Liver (tissue), 9 donors: ENCODE results near the gene TXNRD2. TPM values are rescaled to one million over a fixed set of nuclear protein-coding genes. Genes with fewer than 3 reads are reported as not detected.

Experiments
- DNase-seq: peaks from one replicate; pipeline ENCODE4 v3.0.0-alpha.2; 2017; ENCODE audit warnings: low spot score
- H3K27ac ChIP-seq, 2 donors: one replicate each; pipeline ENCODE4 v1.7.0; 2013; ENCODE audit warnings: inconsistent platforms in 2 of 2, low read length in 2 of 2, control low read depth in 1 of 2, low read depth in 1 of 2, mild to moderate bottlenecking in 1 of 2
- H3K27me3 ChIP-seq, 4 donors: one replicate each; pipeline versions ENCODE4 v1.6.1 to v1.7.0; 2013; ENCODE audit warnings: low read length in 3 of 4, inconsistent platforms in 1 of 4, mild to moderate bottlenecking in 1 of 4, moderate library complexity in 1 of 4; ENCODE audit not compliant: control insufficient read depth in 4 of 4, insufficient read depth in 4 of 4
- H3K36me3 ChIP-seq, 4 donors: one replicate each; pipeline versions ENCODE4 v1.6.1 to v1.7.0; 2013; ENCODE audit warnings: low read length in 3 of 4, mild to moderate bottlenecking in 3 of 4, low read depth in 1 of 4, moderate library complexity in 1 of 4; ENCODE audit not compliant: control insufficient read depth in 4 of 4, insufficient read depth in 3 of 4
- H3K4me1 ChIP-seq, 4 donors: one replicate each; pipeline versions ENCODE4 v1.6.1 to v1.7.0; 2013; ENCODE audit warnings: low read length in 3 of 4, mild to moderate bottlenecking in 3 of 4, moderate library complexity in 1 of 4; ENCODE audit not compliant: control insufficient read depth in 4 of 4, insufficient read depth in 4 of 4
- H3K4me3 ChIP-seq, 3 donors: one replicate each; pipeline versions ENCODE4 v1.6.1 to v1.7.0; 2013; ENCODE audit warnings: low read length in 3 of 3, control low read depth in 1 of 3, low read depth in 1 of 3, mild to moderate bottlenecking in 1 of 3
- H3K9ac ChIP-seq, 2 donors: one replicate each; pipeline ENCODE4 v1.7.0; 2013; ENCODE audit warnings: low read length in 2 of 2, mild to moderate bottlenecking in 2 of 2, moderate library complexity in 2 of 2, control low read depth in 1 of 2, low read depth in 1 of 2
- H3K9me3 ChIP-seq, 4 donors: one replicate each; pipeline versions ENCODE4 v1.6.1 to v1.7.0; 2013; ENCODE audit warnings: low read length in 3 of 4; ENCODE audit not compliant: control insufficient read depth in 4 of 4
- FOXA2 ChIP-seq: IDR thresholded peaks from 2 replicates; pipeline ENCODE4 v1.6.1; 2016; ENCODE audit warnings: antibody characterized with exemption
- GABPA ChIP-seq, 2 donors: IDR thresholded peaks in 1 of 2; conservative IDR thresholded peaks in 1 of 2; 2 replicates each; pipeline ENCODE4 v1.6.1; 2016; ENCODE audit warnings: antibody characterized with exemption in 2 of 2, mild to moderate bottlenecking in 1 of 2, moderate library complexity in 1 of 2
- HNF4A ChIP-seq, 2 donors: conservative IDR thresholded peaks; 2 replicates each; pipeline ENCODE4 v1.6.1; 2016; ENCODE audit warnings: antibody characterized with exemption in 2 of 2, mild to moderate bottlenecking in 2 of 2
- HNF4G ChIP-seq: IDR thresholded peaks from 2 replicates; pipeline ENCODE4 v1.6.1; 2016; ENCODE audit warnings: antibody characterized with exemption
- JUND ChIP-seq, 2 donors: IDR thresholded peaks; 2 replicates each; pipeline ENCODE4 v1.6.1; 2016; ENCODE audit warnings: antibody characterized with exemption in 2 of 2
- RXRA ChIP-seq, 2 donors: IDR thresholded peaks; 2 replicates each; pipeline ENCODE4 v1.6.1; 2017 to 2018; ENCODE audit warnings: antibody characterized with exemption in 2 of 2, mild to moderate bottlenecking in 1 of 2
- WGBS: extraction: QIAGEN DNeasy Blood & Tissue Kit; methylation state at CpG from one replicate; pipeline ENCODE4 v1.1.7; 2013; 5-methylcytosine and 5-hydroxymethylcytosine counted together
- polyA plus RNA-seq, 2 donors: library from polyadenylated mRNA; stranded (reverse) in 1 of 2; unstranded in 1 of 2; fragments of 200-250 nt in 1 of 2; fragments of >200 nt in 1 of 2; fragmentation: Nextera tagmentation in 1 of 2; extraction: Ambion mirVana in 1 of 2; gene quantifications; one replicate each; pipeline versions ENCODE4 v1.2.1 to v1.2.3, GENCODE V29; 2013 to 2015
- total RNA-seq, 2 donors: library from RNA; depleted of rRNA; stranded (reverse); fragments of >200 nt; gene quantifications; one replicate each; pipeline ENCODE4 v1.2.3, GENCODE V29; 2014
- TF ChIP-seq, protein P1 (sequence below): IDR thresholded peaks from 2 replicates; pipeline ENCODE4 v1.6.1; 2016; ENCODE audit warnings: antibody characterized with exemption, mild to moderate bottlenecking
- TF ChIP-seq, protein P2 (sequence below): IDR thresholded peaks from 2 replicates; pipeline ENCODE4 v1.6.1; 2016; ENCODE audit warnings: antibody characterized with exemption
- TF ChIP-seq, protein P3 (sequence below): IDR thresholded peaks from 2 replicates; pipeline ENCODE4 v1.6.1; 2016; ENCODE audit warnings: antibody characterized with exemption
- TF ChIP-seq, protein P4 (sequence below): fragments of 150-350 bp; IDR thresholded peaks from 2 replicates; pipeline ENCODE4 v1.5.1; 2017; ENCODE audit warnings: improper control_type of control experiment, low read depth, low read length; ENCODE audit not compliant: missing input control
- donor health status: healthy.
- donor health status: healthy.
- donor health status: healthy.
- donor health status: healthy.
- donor health status: healthy.

TXNRD2 gene
- total and polyA plus RNA-seq, 4 donors, result 22.2 to 41.3 (median 33.6) TPM

DNA sequence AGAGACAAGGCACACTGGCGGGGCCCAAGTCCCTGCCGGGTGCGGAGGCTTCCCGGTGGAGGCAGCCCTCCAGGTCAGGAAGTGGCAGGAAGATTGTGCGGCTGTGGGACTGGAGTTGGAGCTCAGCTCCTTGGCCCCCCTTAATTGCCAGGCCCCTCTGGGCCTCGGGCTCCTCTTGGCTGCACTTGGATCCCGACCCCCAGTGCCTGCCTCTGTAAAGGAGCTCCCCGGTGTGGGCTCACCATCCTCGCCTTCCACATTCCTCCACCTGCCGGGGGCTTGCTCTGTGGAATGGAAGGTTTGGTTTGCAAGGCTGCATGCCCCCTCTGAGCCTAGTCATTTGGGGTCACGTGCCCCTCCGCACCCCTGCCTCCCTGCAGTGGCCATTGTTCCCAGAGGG, 38.1 kb downstream of the TXNRD2 start (continued):
- TF ChIP-seq, protein P1, sequence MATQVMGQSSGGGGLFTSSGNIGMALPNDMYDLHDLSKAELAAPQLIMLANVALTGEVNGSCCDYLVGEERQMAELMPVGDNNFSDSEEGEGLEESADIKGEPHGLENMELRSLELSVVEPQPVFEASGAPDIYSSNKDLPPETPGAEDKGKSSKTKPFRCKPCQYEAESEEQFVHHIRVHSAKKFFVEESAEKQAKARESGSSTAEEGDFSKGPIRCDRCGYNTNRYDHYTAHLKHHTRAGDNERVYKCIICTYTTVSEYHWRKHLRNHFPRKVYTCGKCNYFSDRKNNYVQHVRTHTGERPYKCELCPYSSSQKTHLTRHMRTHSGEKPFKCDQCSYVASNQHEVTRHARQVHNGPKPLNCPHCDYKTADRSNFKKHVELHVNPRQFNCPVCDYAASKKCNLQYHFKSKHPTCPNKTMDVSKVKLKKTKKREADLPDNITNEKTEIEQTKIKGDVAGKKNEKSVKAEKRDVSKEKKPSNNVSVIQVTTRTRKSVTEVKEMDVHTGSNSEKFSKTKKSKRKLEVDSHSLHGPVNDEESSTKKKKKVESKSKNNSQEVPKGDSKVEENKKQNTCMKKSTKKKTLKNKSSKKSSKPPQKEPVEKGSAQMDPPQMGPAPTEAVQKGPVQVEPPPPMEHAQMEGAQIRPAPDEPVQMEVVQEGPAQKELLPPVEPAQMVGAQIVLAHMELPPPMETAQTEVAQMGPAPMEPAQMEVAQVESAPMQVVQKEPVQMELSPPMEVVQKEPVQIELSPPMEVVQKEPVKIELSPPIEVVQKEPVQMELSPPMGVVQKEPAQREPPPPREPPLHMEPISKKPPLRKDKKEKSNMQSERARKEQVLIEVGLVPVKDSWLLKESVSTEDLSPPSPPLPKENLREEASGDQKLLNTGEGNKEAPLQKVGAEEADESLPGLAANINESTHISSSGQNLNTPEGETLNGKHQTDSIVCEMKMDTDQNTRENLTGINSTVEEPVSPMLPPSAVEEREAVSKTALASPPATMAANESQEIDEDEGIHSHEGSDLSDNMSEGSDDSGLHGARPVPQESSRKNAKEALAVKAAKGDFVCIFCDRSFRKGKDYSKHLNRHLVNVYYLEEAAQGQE, result no peak
- TF ChIP-seq GABPA (IDR thresholded peaks at IDR 0.05 in 1 of 2, conservative IDR thresholded peaks at IDR 0.05 in 1 of 2), result no peak

DNA sequence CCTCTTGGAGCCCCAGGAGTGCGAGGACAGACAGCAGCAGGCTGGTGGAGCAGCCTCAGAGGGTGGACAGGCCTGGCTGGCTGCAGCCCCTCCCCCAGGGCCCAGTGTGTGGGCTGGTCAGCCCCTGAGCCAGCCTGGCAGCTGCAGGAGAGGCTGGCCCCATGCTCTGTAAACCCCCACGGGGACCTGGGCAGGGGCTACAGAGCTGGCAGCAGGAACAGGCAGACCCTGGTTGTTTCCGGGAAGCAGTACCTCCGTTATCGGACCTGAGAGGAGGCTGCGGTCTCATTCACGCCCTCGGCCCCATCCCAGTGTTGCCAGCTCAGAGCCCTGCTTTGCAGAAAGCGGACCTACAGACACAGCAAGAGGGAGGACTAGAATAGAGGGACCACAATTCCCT, 38.6 kb downstream of the TXNRD2 start:
- DNase-seq, result no peak
- no peak overlapping the region for H3K4me3 ChIP-seq
- TF ChIP-seq, protein P2, sequence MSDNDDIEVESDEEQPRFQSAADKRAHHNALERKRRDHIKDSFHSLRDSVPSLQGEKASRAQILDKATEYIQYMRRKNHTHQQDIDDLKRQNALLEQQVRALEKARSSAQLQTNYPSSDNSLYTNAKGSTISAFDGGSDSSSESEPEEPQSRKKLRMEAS, result no peak
- TF ChIP-seq HNF4A (conservative IDR thresholded peaks at IDR 0.05) (no peak), RXRA (IDR thresholded peaks at IDR 0.05) (no peak), JUND (IDR thresholded peaks at IDR 0.05) (no peak), GABPA (IDR thresholded peaks at IDR 0.05 in 1 of 2, conservative IDR thresholded peaks at IDR 0.05 in 1 of 2) (no peak), FOXA2 (no peak), HNF4G (no peak)
- TF ChIP-seq, protein P3, sequence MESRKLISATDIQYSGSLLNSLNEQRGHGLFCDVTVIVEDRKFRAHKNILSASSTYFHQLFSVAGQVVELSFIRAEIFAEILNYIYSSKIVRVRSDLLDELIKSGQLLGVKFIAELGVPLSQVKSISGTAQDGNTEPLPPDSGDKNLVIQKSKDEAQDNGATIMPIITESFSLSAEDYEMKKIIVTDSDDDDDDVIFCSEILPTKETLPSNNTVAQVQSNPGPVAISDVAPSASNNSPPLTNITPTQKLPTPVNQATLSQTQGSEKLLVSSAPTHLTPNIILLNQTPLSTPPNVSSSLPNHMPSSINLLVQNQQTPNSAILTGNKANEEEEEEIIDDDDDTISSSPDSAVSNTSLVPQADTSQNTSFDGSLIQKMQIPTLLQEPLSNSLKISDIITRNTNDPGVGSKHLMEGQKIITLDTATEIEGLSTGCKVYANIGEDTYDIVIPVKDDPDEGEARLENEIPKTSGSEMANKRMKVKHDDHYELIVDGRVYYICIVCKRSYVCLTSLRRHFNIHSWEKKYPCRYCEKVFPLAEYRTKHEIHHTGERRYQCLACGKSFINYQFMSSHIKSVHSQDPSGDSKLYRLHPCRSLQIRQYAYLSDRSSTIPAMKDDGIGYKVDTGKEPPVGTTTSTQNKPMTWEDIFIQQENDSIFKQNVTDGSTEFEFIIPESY, result no peak
- 94% methylated on average over 9 of the region's 9 CpGs for WGBS
- H3K27me3 ChIP-seq, result no peaks in the 10 kb centered on the region
- H3K9me3 ChIP-seq, result no peaks in the 10 kb centered on the region
- no peak overlapping the region for H3K9ac ChIP-seq
- peaks cover 4 to 18% (median 5%) of the 10 kb centered on the region in 4 donors for H3K36me3 ChIP-seq
- H3K27ac ChIP-seq, result no peak overlapping the region
- peaks cover 0 to 4% (median 1%) of the 10 kb centered on the region in 4 donors for H3K4me1 ChIP-seq

DNA sequence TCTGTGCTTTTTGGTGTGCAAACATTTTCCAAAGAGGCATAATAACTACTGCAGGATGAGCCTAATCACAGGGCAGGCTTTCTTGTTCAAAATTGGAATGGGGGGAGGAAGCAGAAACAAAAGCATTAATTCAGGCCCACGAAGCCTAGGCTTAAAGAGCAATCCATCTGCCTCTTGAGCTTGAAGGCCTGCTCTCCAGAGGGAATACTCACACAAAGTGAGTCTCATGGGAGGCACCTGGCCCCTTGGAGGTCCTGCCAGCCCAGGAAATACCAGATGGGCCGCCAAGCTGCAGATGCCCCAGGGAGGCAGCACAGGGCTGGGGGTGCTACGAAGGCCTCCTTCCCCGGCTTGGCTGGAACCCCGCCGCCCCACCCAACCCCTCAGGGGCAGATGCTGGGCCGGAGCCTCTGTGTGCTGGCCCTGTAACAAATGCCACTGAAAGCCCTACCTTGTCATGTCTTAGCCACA, 39.3 kb downstream of the TXNRD2 start:
- Histone ChIP-seq H3K4me1 (peaks cover 0 to 4% (median 1%) of the 10 kb centered on the region in 4 donors), H3K4me3 (no peak overlapping the region), H3K9ac (no peak overlapping the region), H3K9me3 (no peaks in the 10 kb centered on the region), H3K36me3 (peaks cover 5 to 22% (median 7%) of the 10 kb centered on the region in 4 donors), H3K27me3 (no peaks in the 10 kb centered on the region), H3K27ac (no peak overlapping the region)
- no peak for DNase-seq
- TF ChIP-seq, protein P2, result no peak
- no peak for TF ChIP-seq FOXA2
- TF ChIP-seq, protein P1, result no peak
- TF ChIP-seq, protein P4, sequence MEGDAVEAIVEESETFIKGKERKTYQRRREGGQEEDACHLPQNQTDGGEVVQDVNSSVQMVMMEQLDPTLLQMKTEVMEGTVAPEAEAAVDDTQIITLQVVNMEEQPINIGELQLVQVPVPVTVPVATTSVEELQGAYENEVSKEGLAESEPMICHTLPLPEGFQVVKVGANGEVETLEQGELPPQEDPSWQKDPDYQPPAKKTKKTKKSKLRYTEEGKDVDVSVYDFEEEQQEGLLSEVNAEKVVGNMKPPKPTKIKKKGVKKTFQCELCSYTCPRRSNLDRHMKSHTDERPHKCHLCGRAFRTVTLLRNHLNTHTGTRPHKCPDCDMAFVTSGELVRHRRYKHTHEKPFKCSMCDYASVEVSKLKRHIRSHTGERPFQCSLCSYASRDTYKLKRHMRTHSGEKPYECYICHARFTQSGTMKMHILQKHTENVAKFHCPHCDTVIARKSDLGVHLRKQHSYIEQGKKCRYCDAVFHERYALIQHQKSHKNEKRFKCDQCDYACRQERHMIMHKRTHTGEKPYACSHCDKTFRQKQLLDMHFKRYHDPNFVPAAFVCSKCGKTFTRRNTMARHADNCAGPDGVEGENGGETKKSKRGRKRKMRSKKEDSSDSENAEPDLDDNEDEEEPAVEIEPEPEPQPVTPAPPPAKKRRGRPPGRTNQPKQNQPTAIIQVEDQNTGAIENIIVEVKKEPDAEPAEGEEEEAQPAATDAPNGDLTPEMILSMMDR, result no peak
- WGBS, result 95% methylated on average over 7 of the region's 7 CpGs
